Neutrophil (primary cell): ENCODE measurements around the gene OST4.

Experiments used
- H3K27ac ChIP-seq: fragments of 200-600 bp; sonication (generic); 2 replicates; pipeline ENCODE4 v1.5.1; 2016; ENCODE audit warnings: mild to moderate bottlenecking, moderate library complexity
- H3K27me3 ChIP-seq: fragments of 200-600 bp; sonication (generic); 2 replicates; pipeline ENCODE4 v1.6.0; 2016; ENCODE audit warnings: mild to moderate bottlenecking
- H3K36me3 ChIP-seq: fragments of 200-600 bp; sonication (generic); 2 replicates; pipeline ENCODE4 v1.5.1; 2017
- H3K4me1 ChIP-seq, 2 experiments: fragments of 200-600 bp in 1 of 2; sonication (generic) in 1 of 2; 1 replicate in 1 of 2; 2 replicates in 1 of 2; pipeline versions ENCODE4 v1.5.1 to v1.6.1; 2013 to 2016; ENCODE audit warnings: low read depth in 1 of 2, low read length in 1 of 2, mild to moderate bottlenecking in 1 of 2, moderate library complexity in 1 of 2; ENCODE audit not compliant: control insufficient read depth in 1 of 2, insufficient read depth in 1 of 2
- H3K4me3 ChIP-seq, 2 experiments: fragments of 200-600 bp in 1 of 2; sonication (generic) in 1 of 2; 1 replicate in 1 of 2; 2 replicates in 1 of 2; pipeline ENCODE4 v1.5.1; 2013 to 2016; ENCODE audit warnings: low read depth in 1 of 2, low read length in 1 of 2, mild to moderate bottlenecking in 1 of 2, moderate library complexity in 1 of 2
- H3K9me3 ChIP-seq: fragments of 200-600 bp; sonication (generic); 2 replicates; pipeline ENCODE4 v1.5.1; 2016
- TF ChIP-seq, protein P1 (sequence below): fragments of 200-600 bp; sonication (generic); IDR thresholded peaks from 2 replicates; pipeline ENCODE4 v1.5.1; 2016; ENCODE audit warnings: antibody characterized with exemption

Gene OST4

DNA sequence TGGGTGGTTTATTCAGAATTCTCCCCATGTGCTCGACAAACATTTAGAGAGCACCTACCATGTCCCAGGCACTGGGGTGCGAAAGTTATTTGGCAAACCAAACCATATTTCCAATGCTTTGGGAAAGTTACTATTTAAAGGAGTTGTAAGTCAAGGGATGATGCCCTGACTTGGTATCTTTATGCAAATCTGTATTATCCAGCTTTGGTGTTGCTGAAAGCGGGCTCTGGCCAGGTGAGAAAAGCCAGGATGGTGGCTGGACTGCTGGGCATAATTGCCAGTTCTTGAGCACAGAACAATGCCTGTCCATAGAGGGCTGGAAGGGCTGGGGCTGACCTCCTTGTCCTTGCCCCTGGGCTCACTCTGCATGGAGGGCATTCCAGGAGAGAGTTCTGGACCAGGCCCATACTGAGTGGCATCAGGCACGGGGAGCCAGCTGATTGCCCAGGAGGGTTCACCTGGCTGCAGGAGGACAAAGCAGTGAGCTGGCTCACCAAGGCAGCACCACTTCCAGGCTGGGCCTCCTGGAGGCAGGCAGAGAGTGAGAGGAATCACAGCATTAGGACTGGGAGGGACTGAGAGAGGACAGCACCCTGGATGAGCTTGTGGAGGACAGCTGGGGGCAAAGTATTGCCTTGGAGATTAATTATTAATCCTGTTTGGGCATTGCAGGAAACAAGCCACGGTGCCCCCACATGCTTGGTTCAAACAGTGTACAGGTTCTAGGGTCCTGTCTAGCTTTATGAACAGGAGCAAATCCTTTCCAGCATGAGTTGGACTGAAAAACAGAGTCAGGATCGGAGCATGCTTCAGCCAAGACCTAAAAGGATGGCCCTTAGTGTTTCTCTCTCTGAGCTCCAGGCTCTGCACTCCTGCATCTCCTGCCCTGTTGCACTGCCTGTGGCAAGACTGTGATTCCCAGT, 22.2 kb upstream of the OST4 start:
- Histone ChIP-seq H3K36me3 (no peaks in the 10 kb centered on the region), H3K27ac (no peak overlapping the region), H3K4me1 (peaks cover 11 to 12% of the 10 kb centered on the region in 2 experiments), H3K4me3 (no peak overlapping the region), H3K27me3 (no peaks in the 10 kb centered on the region), H3K9me3 (no peaks in the 10 kb centered on the region)
- TF ChIP-seq, protein P1, sequence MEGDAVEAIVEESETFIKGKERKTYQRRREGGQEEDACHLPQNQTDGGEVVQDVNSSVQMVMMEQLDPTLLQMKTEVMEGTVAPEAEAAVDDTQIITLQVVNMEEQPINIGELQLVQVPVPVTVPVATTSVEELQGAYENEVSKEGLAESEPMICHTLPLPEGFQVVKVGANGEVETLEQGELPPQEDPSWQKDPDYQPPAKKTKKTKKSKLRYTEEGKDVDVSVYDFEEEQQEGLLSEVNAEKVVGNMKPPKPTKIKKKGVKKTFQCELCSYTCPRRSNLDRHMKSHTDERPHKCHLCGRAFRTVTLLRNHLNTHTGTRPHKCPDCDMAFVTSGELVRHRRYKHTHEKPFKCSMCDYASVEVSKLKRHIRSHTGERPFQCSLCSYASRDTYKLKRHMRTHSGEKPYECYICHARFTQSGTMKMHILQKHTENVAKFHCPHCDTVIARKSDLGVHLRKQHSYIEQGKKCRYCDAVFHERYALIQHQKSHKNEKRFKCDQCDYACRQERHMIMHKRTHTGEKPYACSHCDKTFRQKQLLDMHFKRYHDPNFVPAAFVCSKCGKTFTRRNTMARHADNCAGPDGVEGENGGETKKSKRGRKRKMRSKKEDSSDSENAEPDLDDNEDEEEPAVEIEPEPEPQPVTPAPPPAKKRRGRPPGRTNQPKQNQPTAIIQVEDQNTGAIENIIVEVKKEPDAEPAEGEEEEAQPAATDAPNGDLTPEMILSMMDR: no peak

DNA sequence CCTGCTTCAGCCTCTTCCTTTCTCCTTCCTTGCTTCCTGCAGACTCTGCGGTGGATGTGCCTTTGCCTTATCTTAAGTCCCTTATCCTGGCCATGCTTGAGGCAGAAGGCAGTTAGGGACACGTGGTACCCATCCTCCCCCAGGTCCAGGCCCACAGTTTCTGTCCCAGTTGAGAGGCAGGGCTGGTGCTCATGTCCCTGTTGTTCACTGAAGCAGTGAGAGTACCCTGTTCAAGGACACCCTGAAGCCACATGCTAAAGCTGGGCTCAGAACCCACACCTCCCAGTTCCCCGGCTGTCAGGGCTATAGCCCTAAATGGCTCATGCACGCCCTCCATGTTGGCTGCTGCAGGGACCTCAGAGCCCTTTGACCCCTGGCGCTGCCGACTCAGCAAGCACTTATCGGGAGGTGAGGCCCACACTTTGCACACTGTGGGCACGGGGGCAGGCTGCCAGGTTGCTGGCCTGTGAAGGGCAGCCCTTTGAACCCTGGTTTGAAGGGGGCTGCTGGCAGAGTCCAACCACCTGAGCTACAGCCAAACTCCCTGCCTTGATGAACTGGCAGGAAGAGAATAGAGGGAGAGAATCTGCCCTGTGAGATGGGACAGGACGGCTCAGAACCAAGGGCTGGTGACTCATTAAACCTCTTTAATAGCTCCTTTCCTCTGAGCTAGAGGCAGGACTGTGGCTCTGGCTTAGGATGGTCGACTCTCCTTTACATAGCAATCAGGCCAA, 21.4 kb upstream of the OST4 start:
- H3K27me3 ChIP-seq: no peaks in the 10 kb centered on the region
- H3K4me1 ChIP-seq: peaks cover 11 to 12% of the 10 kb centered on the region in 2 experiments
- TF ChIP-seq, protein P1: no peak
- no peaks in the 10 kb centered on the region for H3K9me3 ChIP-seq
- H3K36me3 ChIP-seq: no peaks in the 10 kb centered on the region
- H3K4me3 ChIP-seq: no peak overlapping the region
- no peak overlapping the region for H3K27ac ChIP-seq

DNA sequence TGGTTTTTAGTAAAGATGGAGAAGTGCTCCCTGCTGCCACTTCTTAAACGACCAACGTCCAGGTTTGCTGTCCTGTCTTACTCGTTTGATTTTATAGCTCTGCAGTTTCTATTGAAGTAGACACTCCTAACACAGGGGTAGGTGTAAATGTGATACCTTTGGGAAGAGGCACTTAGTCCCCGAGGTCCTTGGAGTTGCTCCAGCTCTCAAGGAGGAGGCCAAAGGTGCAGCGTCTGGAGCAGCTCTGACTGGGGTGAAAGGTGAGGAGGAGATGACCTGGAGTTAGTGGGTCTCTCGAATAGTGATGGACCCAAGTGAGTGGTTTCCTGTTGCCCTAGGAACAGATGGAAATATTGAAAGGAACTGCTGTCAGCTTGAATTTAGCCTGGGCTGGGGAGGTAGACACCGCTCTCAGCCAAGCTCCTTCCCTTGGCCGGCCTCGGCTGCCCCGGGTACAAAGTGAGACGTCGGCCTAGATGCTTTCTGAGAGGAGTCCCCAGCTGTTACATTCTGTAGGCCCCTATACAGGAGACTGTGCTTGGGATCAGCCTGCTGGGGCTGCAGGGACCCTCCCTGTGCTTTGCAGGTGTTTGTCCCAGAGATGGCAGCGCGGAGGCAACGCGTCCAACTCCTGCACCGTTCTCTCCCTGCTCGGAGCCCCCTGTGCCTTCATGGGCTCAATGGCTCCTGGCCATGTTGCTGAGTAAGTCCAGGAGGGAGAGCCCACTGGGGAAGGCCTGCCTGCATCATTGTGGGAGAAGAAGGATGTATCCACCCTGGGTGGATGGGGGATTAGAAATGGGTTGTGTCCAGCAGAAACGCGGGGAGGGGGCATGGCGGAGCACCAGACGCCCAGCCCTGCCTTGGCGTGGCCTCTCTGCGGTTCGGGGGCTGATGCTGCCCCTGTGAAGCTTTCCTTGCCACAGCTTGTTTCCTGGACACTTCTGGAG, 20.6 kb upstream of the OST4 start:
- Histone ChIP-seq H3K27ac (no peak overlapping the region), H3K36me3 (no peaks in the 10 kb centered on the region), H3K9me3 (no peaks in the 10 kb centered on the region), H3K4me1 (peaks cover 15 to 16% of the 10 kb centered on the region in 2 experiments), H3K27me3 (no peaks in the 10 kb centered on the region), H3K4me3 (no peak overlapping the region)
- TF ChIP-seq, protein P1: no peak

DNA sequence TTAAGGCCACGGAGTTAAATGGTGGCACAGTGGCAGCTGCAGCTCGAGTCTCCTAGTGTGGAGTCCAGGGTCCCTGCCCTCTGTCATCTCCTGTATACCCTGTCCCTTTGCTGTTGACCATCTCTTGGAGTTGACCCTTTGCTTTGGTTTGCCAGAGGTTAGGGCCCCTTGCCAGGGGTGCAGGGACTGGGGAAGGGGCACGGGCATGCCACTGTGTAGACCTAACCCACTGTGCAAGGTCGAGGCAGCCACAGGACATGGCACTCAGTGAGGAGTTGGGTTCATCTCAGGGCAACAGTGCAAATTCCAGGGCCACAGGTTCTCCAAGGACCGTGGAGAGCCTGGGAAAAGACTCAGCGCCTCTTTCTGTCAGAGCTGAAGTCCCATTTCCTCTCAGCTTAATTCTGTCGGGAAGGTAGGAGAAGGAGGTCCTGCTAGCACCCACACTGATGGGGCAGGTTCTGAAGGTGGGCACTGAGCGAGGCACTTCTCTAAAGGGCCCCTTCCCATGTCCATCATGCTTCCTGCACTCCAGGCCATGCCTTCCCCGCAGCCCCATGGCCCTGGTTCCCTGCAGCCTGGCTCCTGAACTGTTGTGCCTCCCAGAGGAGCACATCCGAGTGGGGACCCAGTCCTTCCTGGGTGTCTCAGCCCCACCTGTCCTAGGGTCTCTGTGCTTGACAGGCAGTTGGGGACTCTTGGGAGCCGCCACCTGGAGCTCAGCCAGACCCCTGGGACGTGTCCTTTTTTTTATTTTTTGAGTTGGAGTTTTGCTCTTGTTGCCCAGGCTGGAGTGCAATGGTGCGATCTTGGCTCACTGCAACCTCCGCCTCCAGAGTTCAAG, 17.9 kb upstream of the OST4 start:
- TF ChIP-seq, protein P1: no peak
- H3K9me3 ChIP-seq: no peaks in the 10 kb centered on the region

More for the DNA sequence above, 17.9 kb upstream of the OST4 start:
- peaks cover 21 to 23% of the 10 kb centered on the region in 2 experiments for H3K4me1 ChIP-seq
- H3K27me3 ChIP-seq: no peaks in the 10 kb centered on the region
- H3K36me3 ChIP-seq: no peaks in the 10 kb centered on the region
- no peak overlapping the region for H3K4me3 ChIP-seq
- no peak overlapping the region for H3K27ac ChIP-seq
